Cardiac muscle cell (in vitro differentiated cells and primary cell): ENCODE measurements around the gene MOB2. TPM values are rescaled to one million over a fixed set of nuclear protein-coding genes. Genes with fewer than 3 reads are reported as not detected.

Source experiments
- DNase-seq, 2 donors: peaks; one replicate each; pipeline versions ENCODE4 v3.0.0 to v3.0.0-alpha.2; 2010 to 2017; ENCODE audit warnings: low read depth in 1 of 2, low spot score in 1 of 2
- H3K27ac ChIP-seq: fragments of 200-600 bp; sonication (generic); 2 replicates; pipeline ENCODE4 v1.5.1; 2016
- H3K27me3 ChIP-seq: fragments of 200-600 bp; sonication (generic); 2 replicates; pipeline ENCODE4 v1.6.0; 2016; ENCODE audit warnings: control low read depth
- H3K36me3 ChIP-seq: fragments of 200-600 bp; sonication (generic); 2 replicates; pipeline ENCODE4 v1.5.1; 2016; ENCODE audit warnings: control low read depth
- H3K4me1 ChIP-seq: fragments of 200-600 bp; sonication (generic); 2 replicates; pipeline ENCODE4 v1.8.1; 2017; ENCODE audit warnings: low read depth, mild to moderate bottlenecking, mixed run types
- H3K4me3 ChIP-seq: fragments of 200-600 bp; sonication (generic); 2 replicates; pipeline ENCODE4 v1.5.1; 2016; ENCODE audit warnings: mild to moderate bottlenecking
- H3K9me3 ChIP-seq: fragments of 200-600 bp; sonication (generic); 2 replicates; pipeline ENCODE4 v1.5.1; 2017; ENCODE audit warnings: low read depth, mild to moderate bottlenecking, control low read depth
- CTCF ChIP-seq: IDR thresholded peaks from 2 replicates; pipeline ENCODE4 v1.5.1; 2012; ENCODE audit warnings: low read depth, mild to moderate bottlenecking, low read length
- polyA plus RNA-seq: library from polyadenylated mRNA; unstranded; fragments of >200 nt; fragmentation: Nextera tagmentation; extraction: Ambion mirVana; gene quantifications from 2 replicates; pipeline ENCODE4 v1.2.1, GENCODE V29; 2016
- total RNA-seq: library from RNA; depleted of rRNA; stranded (reverse); fragments of >200 nt; gene quantifications from 2 replicates; pipeline ENCODE4 v1.2.3, GENCODE V29; 2016

Gene MOB2
- 31.1 and 43.8 TPM in 2 replicates for total RNA-seq
- 52.0 and 55.9 TPM in 2 replicates for polyA plus RNA-seq

- H3K4me1 ChIP-seq = peaks cover 26% of the 10 kb centered on the region
- TF ChIP-seq CTCF = no peak
- H3K36me3 ChIP-seq = no peaks in the 10 kb centered on the region
- no peaks in the 10 kb centered on the region for H3K27me3 ChIP-seq
- no peak within 1 kb of the TSS for H3K4me3 ChIP-seq
- peak within 1 kb of the TSS; percentile 80 for H3K27ac ChIP-seq
- peak; percentile 20 to 83 for DNase-seq
- no peaks in the 10 kb centered on the region for H3K9me3 ChIP-seq
These were observed at the start of gene MOB2 for GRCh38 chr11:1486054-1486825. MOB2 (minus strand) TSS chr11:1486779; CDS start chr11:1486556, 223 bp downstream.

- H3K27me3 ChIP-seq = peaks cover 21% of the 10 kb centered on the region
- no peak overlapping the region for H3K4me3 ChIP-seq
- H3K27ac ChIP-seq = peak overlapping the region; percentile 91
- DNase-seq = no peak
- H3K9me3 ChIP-seq = no peaks in the 10 kb centered on the region
- H3K36me3 ChIP-seq = no peaks in the 10 kb centered on the region
- TF ChIP-seq CTCF = no peak
- peaks cover 20% of the 10 kb centered on the region for H3K4me1 ChIP-seq
These were observed 48.1 kb upstream of the MOB2 start for GRCh38 chr11:1534682-1535081.

- Histone ChIP-seq H3K36me3 (no peaks in the 10 kb centered on the region), H3K27me3 (peaks cover 16% of the 10 kb centered on the region), H3K9me3 (no peaks in the 10 kb centered on the region), H3K27ac (no peak overlapping the region), H3K4me1 (peaks cover 20% of the 10 kb centered on the region), H3K4me3 (no peak overlapping the region)
- no peak for DNase-seq
- no peak for TF ChIP-seq CTCF
These were observed 47.6 kb upstream of the MOB2 start for GRCh38 chr11:1534171-1534570.

GRCh38 chr11:1533342-1533725, 46.8 kb upstream of the MOB2 start:
- Histone ChIP-seq H3K9me3 (no peaks in the 10 kb centered on the region), H3K4me1 (peaks cover 20% of the 10 kb centered on the region), H3K27me3 (peaks cover 8% of the 10 kb centered on the region), H3K27ac (no peak overlapping the region), H3K4me3 (no peak overlapping the region), H3K36me3 (no peaks in the 10 kb centered on the region)
- DNase-seq = no peak
- TF ChIP-seq CTCF = no peak

GRCh38 chr11:1532606-1533341, 46.2 kb upstream of the MOB2 start:
- Histone ChIP-seq H3K4me3 (no peak overlapping the region), H3K4me1 (peaks cover 20% of the 10 kb centered on the region), H3K36me3 (no peaks in the 10 kb centered on the region), H3K27me3 (peaks cover 2% of the 10 kb centered on the region), H3K9me3 (no peaks in the 10 kb centered on the region), H3K27ac (no peak overlapping the region)
- TF ChIP-seq CTCF = no peak
- no peak for DNase-seq
